Stomach (tissue), 4 donors: ENCODE measurements around the gene SPOCD1.

Experiments used
- EP300 ChIP-seq: sonication (generic); formaldehyde crosslinking; IDR thresholded peaks from one replicate; pipeline ENCODE4 v1.6.1; 2017; ENCODE audit warnings: antibody characterized with exemption
- POLR2A ChIP-seq, 4 donors: fragments of 450-650 bp; IDR thresholded peaks; one replicate each; pipeline ENCODE4 v1.6.1; 2016; ENCODE audit warnings: antibody characterized with exemption in 4 of 4, control low read depth in 2 of 4, mild to moderate bottlenecking in 1 of 4, moderate library complexity in 1 of 4
- POLR2AphosphoS5 ChIP-seq, 3 donors: sonication (generic); formaldehyde crosslinking; IDR thresholded peaks; one replicate each; pipeline ENCODE4 v1.6.1; 2016; ENCODE audit warnings: antibody characterized with exemption in 3 of 3
- TF ChIP-seq, protein P1 (sequence below), 7 experiments: fragments of 450-650 bp in 4 of 7; fragments of 200-600 bp in 3 of 7; sonication (generic) in 3 of 7; IDR thresholded peaks; one replicate each; pipeline ENCODE4 v1.5.1; 2016 to 2019; ENCODE audit warnings: antibody characterized with exemption in 7 of 7, control low read depth in 2 of 7, mild to moderate bottlenecking in 1 of 7

DNA sequence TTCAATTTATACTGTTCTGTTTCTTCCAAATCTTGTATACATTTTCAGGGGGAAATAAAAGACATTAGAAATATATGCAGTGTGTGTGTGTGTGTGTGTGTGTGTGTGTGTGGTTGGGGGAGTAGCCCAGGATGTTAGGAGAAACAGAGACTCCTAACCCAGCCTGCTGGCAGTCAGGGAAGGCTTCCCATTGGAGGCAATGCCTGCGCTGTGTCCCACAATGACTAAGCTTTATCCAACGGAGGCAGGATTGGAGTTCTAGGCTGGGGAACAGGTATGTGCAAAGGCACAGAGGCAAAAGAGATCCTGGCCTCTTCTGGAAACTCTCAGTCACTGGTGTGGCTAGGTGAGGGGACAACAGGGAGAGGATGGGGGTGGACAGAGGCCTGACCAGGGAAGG lies 35.2 kb downstream of the SPOCD1 start:
- TF ChIP-seq, protein P1, sequence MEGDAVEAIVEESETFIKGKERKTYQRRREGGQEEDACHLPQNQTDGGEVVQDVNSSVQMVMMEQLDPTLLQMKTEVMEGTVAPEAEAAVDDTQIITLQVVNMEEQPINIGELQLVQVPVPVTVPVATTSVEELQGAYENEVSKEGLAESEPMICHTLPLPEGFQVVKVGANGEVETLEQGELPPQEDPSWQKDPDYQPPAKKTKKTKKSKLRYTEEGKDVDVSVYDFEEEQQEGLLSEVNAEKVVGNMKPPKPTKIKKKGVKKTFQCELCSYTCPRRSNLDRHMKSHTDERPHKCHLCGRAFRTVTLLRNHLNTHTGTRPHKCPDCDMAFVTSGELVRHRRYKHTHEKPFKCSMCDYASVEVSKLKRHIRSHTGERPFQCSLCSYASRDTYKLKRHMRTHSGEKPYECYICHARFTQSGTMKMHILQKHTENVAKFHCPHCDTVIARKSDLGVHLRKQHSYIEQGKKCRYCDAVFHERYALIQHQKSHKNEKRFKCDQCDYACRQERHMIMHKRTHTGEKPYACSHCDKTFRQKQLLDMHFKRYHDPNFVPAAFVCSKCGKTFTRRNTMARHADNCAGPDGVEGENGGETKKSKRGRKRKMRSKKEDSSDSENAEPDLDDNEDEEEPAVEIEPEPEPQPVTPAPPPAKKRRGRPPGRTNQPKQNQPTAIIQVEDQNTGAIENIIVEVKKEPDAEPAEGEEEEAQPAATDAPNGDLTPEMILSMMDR (IDR thresholded peaks at IDR 0.05): no peak
- TF ChIP-seq POLR2AphosphoS5 (IDR thresholded peaks at IDR 0.05) (no peak), POLR2A (IDR thresholded peaks at IDR 0.05) (no peak), EP300 (no peak)
